Neural cell (in vitro differentiated cells): Measurements from ENCODE around the gene GTPBP3. TPM values are rescaled to one million over a fixed set of nuclear protein-coding genes. Genes with fewer than 3 reads are reported as not detected.

ENCODE experiments used
- H2AFZ ChIP-seq: fragments of 200-600, 300-800 bp; sonication (generic), shearing (Covaris generic); 2 replicates; pipeline ENCODE4 v1.6.0; 2014; ENCODE audit warnings: low read depth, mild to moderate bottlenecking, antibody characterized with exemption, low read length, moderate library complexity
- H3F3A ChIP-seq: fragments of 200-600 bp; shearing (Covaris generic); 2 replicates; pipeline ENCODE4 v1.6.1; 2016; ENCODE audit warnings: mild to moderate bottlenecking, moderate library complexity, mixed read lengths, antibody characterized with exemption, low read length; ENCODE audit not compliant: insufficient read depth, poor library complexity, severe bottlenecking
- H3K27ac ChIP-seq: fragments of 200-600, 300-800 bp; sonication (generic), shearing (Covaris generic); 2 replicates; pipeline ENCODE4 v1.5.1; 2014; ENCODE audit warnings: mild to moderate bottlenecking, low read length, moderate library complexity
- H3K27me3 ChIP-seq: fragments of 300-800, 200-600 bp; sonication (generic), shearing (Covaris generic); 2 replicates; pipeline ENCODE4 v1.6.0; 2014; ENCODE audit warnings: mild to moderate bottlenecking, low read depth, low read length, moderate library complexity; ENCODE audit not compliant: insufficient read depth
- H3K36me3 ChIP-seq: fragments of 300-800, 200-600 bp; sonication (generic), shearing (Covaris generic); 2 replicates; pipeline ENCODE4 v1.5.1; 2014; ENCODE audit warnings: mild to moderate bottlenecking, antibody characterized with exemption, low read length, moderate library complexity; ENCODE audit not compliant: insufficient read depth
- H3K4me2 ChIP-seq: fragments of 300-800, 200-600 bp; sonication (generic), shearing (Covaris generic); 2 replicates; pipeline ENCODE4 v1.6.0; 2014; ENCODE audit warnings: mild to moderate bottlenecking, low read length
- H3K4me3 ChIP-seq: fragments of 300-800, 200-600 bp; sonication (generic), shearing (Covaris generic); 2 replicates; pipeline ENCODE4 v1.5.1; 2014; ENCODE audit warnings: mild to moderate bottlenecking, low read length, moderate library complexity
- H3K79me2 ChIP-seq: fragments of 200-600 bp; shearing (Covaris generic); replicated peaks from 2 replicates; pipeline ENCODE4 v1.6.0; 2014; ENCODE audit warnings: mild to moderate bottlenecking, low read length, moderate library complexity; ENCODE audit not compliant: insufficient read depth
- H3K9ac ChIP-seq: fragments of 300-800, 200-600 bp; sonication (generic), shearing (Covaris generic); 2 replicates; pipeline ENCODE4 v1.6.1; 2016; ENCODE audit warnings: mild to moderate bottlenecking, low read length, mixed read lengths
- H3K9me2 ChIP-seq: fragments of 200-600 bp; shearing (Covaris generic); 2 replicates; pipeline ENCODE4 v1.6.1; 2016; ENCODE audit warnings: mild to moderate bottlenecking, low read length, mixed read lengths; ENCODE audit not compliant: insufficient read depth
- H3K9me3 ChIP-seq: fragments of 200-600, 300-800 bp; sonication (generic), shearing (Covaris generic); 2 replicates; pipeline ENCODE4 v1.6.1; 2016; ENCODE audit warnings: mild to moderate bottlenecking, mixed run types, low read length, moderate library complexity, mixed read lengths
- H4K20me1 ChIP-seq: fragments of 200-600 bp; shearing (Covaris generic); 2 replicates; pipeline ENCODE4 v1.6.1; 2016; ENCODE audit warnings: mild to moderate bottlenecking, mixed run types; ENCODE audit not compliant: insufficient read depth
- EZH2 ChIP-seq: fragments of 200-600, 300-800 bp; shearing (Covaris generic), sonication (generic); IDR thresholded peaks from 2 replicates; pipeline ENCODE4 v1.6.1; 2014; ENCODE audit warnings: antibody characterized with exemption, low read length, borderline replicate concordance, mild to moderate bottlenecking; ENCODE audit not compliant: insufficient read depth, poor library complexity, severe bottlenecking
- MXI1 ChIP-seq: fragments of 450-650 bp; conservative IDR thresholded peaks from 2 replicates; pipeline ENCODE4 v1.6.1; 2014; ENCODE audit warnings: antibody characterized with exemption, mild to moderate bottlenecking; ENCODE audit not compliant: poor library complexity, severe bottlenecking
- POLR2AphosphoS5 ChIP-seq: IDR thresholded peaks from 2 replicates; pipeline ENCODE4 v1.6.1; 2012
- RAD21 ChIP-seq: fragments of 450-650 bp; conservative IDR thresholded peaks from 2 replicates; pipeline ENCODE4 v1.6.1; 2014; ENCODE audit warnings: antibody characterized with exemption, mild to moderate bottlenecking, moderate library complexity
- SMC3 ChIP-seq: fragments of 450-650 bp; conservative IDR thresholded peaks from 2 replicates; pipeline ENCODE4 v1.6.1; 2014; ENCODE audit warnings: antibody characterized with exemption, mild to moderate bottlenecking, moderate library complexity; ENCODE audit not compliant: poor library complexity
- TAF1 ChIP-seq: IDR thresholded peaks from 2 replicates; pipeline ENCODE4 v1.6.1; 2012; ENCODE audit warnings: low read depth
- polyA plus RNA-seq: library from polyadenylated mRNA; depleted of rRNA; stranded (reverse); fragments of >200 nt; gene quantifications from 2 replicates; pipeline ENCODE4 v1.2.3, GENCODE V29; 2014
- TF ChIP-seq, protein P1 (sequence below): fragments of 450-650 bp; IDR thresholded peaks from 2 replicates; pipeline ENCODE4 v1.5.1; 2014; ENCODE audit warnings: antibody characterized with exemption, mild to moderate bottlenecking, moderate library complexity; ENCODE audit not compliant: poor library complexity, severe bottlenecking

Gene GTPBP3
- polyA plus RNA-seq, 1 donor from 2014 or later, result 25.6 TPM

DNA sequence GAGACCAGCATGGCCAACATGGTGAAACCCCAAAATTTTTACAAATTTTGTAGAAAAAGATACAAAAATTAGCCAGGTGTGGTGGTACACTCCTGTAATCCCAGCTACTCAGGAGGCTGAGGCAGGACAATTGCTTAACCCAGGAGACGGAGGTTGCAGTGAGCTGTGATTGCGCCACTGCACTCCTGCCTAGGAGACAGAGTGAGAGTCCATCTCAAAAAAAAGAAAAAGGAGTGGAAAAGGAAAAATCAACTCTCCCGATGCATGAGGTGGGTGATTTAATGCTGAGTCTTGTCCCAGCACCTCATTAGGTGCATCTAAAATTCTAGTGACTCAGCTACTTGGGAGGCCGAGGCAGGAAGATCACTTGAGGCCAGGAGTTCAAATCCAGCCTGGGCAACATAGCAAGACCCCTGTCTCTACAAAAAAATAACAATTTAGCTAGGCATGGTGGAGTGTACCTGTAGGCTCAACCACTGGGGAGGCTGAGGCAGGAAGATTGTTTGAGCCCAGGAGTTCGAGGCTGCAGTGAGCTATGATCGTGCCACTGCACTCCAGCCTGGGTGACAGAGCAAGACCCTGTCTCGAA, 19.8 kb downstream of the GTPBP3 start:
- no peak for TF ChIP-seq EZH2
- TF ChIP-seq RAD21, result no peak
- Histone ChIP-seq H3K9me2 (no peaks in the 10 kb centered on the region), H3K79me2 (no peaks in the 10 kb centered on the region), H2AFZ (no peak overlapping the region), H3K4me2 (no peak overlapping the region), H4K20me1 (no peaks in the 10 kb centered on the region), H3K4me3 (no peak overlapping the region), H3F3A (no peaks in the 10 kb centered on the region), H3K27ac (no peak overlapping the region), H3K36me3 (no peaks in the 10 kb centered on the region), H3K9ac (no peak overlapping the region), H3K9me3 (no peaks in the 10 kb centered on the region), H3K27me3 (no peaks in the 10 kb centered on the region)

- no peaks in the 10 kb centered on the region for H3K27me3 ChIP-seq
- no peak overlapping the region for H2AFZ ChIP-seq
- no peaks in the 10 kb centered on the region for H3F3A ChIP-seq
- no peaks in the 10 kb centered on the region for H4K20me1 ChIP-seq
- H3K9me2 ChIP-seq, result no peaks in the 10 kb centered on the region
- H3K4me3 ChIP-seq, result no peak overlapping the region
- no peak overlapping the region for H3K4me2 ChIP-seq
- no peaks in the 10 kb centered on the region for H3K9me3 ChIP-seq
- no peaks in the 10 kb centered on the region for H3K79me2 ChIP-seq
- H3K9ac ChIP-seq, result no peak overlapping the region
- no peak for TF ChIP-seq MXI1
- H3K27ac ChIP-seq, result no peak overlapping the region
- no peaks in the 10 kb centered on the region for H3K36me3 ChIP-seq
These were observed 20.4 kb downstream of the GTPBP3 start for GRCh38 chr19:17357724-17358123.

GRCh38 chr19:17358395-17358794, 21.0 kb downstream of the GTPBP3 start:
- Histone ChIP-seq H3K27ac (no peak overlapping the region), H3K4me2 (no peak overlapping the region), H3K36me3 (no peaks in the 10 kb centered on the region), H3K27me3 (no peaks in the 10 kb centered on the region), H3K4me3 (no peak overlapping the region), H3K9ac (no peak overlapping the region), H3K9me3 (no peaks in the 10 kb centered on the region), H3F3A (no peaks in the 10 kb centered on the region), H4K20me1 (no peaks in the 10 kb centered on the region), H3K9me2 (no peaks in the 10 kb centered on the region), H2AFZ (no peak overlapping the region), H3K79me2 (no peaks in the 10 kb centered on the region)
- TF ChIP-seq MXI1, result no peak
- TF ChIP-seq POLR2AphosphoS5, result no peak
- TF ChIP-seq, protein P1, sequence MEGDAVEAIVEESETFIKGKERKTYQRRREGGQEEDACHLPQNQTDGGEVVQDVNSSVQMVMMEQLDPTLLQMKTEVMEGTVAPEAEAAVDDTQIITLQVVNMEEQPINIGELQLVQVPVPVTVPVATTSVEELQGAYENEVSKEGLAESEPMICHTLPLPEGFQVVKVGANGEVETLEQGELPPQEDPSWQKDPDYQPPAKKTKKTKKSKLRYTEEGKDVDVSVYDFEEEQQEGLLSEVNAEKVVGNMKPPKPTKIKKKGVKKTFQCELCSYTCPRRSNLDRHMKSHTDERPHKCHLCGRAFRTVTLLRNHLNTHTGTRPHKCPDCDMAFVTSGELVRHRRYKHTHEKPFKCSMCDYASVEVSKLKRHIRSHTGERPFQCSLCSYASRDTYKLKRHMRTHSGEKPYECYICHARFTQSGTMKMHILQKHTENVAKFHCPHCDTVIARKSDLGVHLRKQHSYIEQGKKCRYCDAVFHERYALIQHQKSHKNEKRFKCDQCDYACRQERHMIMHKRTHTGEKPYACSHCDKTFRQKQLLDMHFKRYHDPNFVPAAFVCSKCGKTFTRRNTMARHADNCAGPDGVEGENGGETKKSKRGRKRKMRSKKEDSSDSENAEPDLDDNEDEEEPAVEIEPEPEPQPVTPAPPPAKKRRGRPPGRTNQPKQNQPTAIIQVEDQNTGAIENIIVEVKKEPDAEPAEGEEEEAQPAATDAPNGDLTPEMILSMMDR, result no peak
- TF ChIP-seq TAF1, result no peak
- TF ChIP-seq EZH2, result no peak
- no peak for TF ChIP-seq SMC3
